Cerebellar nuclear complex (tissue), 1 donor: ENCODE data around the gene SIPA1L3.
A peak's percentile ranks its signal among the peaks of the same experiment; 100 is the strongest.
"Not testable (repeated sequence)": the region's sequence is repeated elsewhere in the genome, so short reads cannot be mapped to it uniquely, and the experiment has no call there.

Experiments
- DNase-seq, 2 experiments: peaks; one replicate each; lab custom pipeline; 2025; lab: John Stamatoyannopoulos, UW

SIPA1L3 gene

GRCh38 chr19:37906869-37907734 lies at the start of gene SIPA1L3:
SIPA1L3 (plus strand) TSS chr19:37907208; CDS start chr19:38081566, 174,358 bp downstream.
- peak; percentile 71 to 88 for DNase-seq

- no peak for DNase-seq
These were observed 42.5 kb upstream of the SIPA1L3 start for GRCh38 chr19:37864501-37864900.

GRCh38 chr19:37865930-37866329 lies 41.1 kb upstream of the SIPA1L3 start:
- DNase-seq, result not testable (repeated sequence)

- DNase-seq, result no peak
These were observed 39.2 kb upstream of the SIPA1L3 start for GRCh38 chr19:37867831-37868230.

GRCh38 chr19:37869766-37870340 lies 37.2 kb upstream of the SIPA1L3 start:
- DNase-seq, result no peak

- no peak for DNase-seq
These were observed 34.6 kb upstream of the SIPA1L3 start for GRCh38 chr19:37872383-37872782.

- no peak for DNase-seq
These were observed 32.2 kb upstream of the SIPA1L3 start for GRCh38 chr19:37874784-37875183.

GRCh38 chr19:37876032-37876431 lies 31.0 kb upstream of the SIPA1L3 start:
- DNase-seq, result no peak

- no peak for DNase-seq
These were observed 29.9 kb upstream of the SIPA1L3 start for GRCh38 chr19:37877147-37877546.

- DNase-seq, result no peak
These were observed 21.6 kb upstream of the SIPA1L3 start for GRCh38 chr19:37885392-37885791.

GRCh38 chr19:37886571-37886970 lies 20.4 kb upstream of the SIPA1L3 start:
- DNase-seq, result no peak

GRCh38 chr19:37893845-37894575 lies 13.0 kb upstream of the SIPA1L3 start:
- no peak for DNase-seq

- no peak for DNase-seq
These were observed 10.8 kb upstream of the SIPA1L3 start for GRCh38 chr19:37896180-37896579.

GRCh38 chr19:37899453-37899852 lies 7.6 kb upstream of the SIPA1L3 start:
- DNase-seq, result no peak

- no peak for DNase-seq
These were observed 7.0 kb upstream of the SIPA1L3 start for GRCh38 chr19:37899966-37900365.

- peak in 1 of 2 experiments; percentile 27 for DNase-seq
These were observed 4.3 kb upstream of the SIPA1L3 start for GRCh38 chr19:37902668-37903067.

GRCh38 chr19:37903096-37903495 lies 3.9 kb upstream of the SIPA1L3 start:
- no peak for DNase-seq

GRCh38 chr19:37905946-37906868 lies 801 bp upstream of the SIPA1L3 start, which contains the start of gene WDR87:
WDR87 (minus strand) TSS chr19:37906594; CDS start chr19:37898239, 8,355 bp downstream.
- no peak for DNase-seq

GRCh38 chr19:37907735-37908455 lies 887 bp downstream of the SIPA1L3 start:
- no peak for DNase-seq

GRCh38 chr19:37909661-37910199 lies 2.7 kb downstream of the SIPA1L3 start:
- DNase-seq, result no peak

- DNase-seq, result no peak
These were observed 7.9 kb downstream of the SIPA1L3 start for GRCh38 chr19:37914908-37915307.
